HEK293 (cell line): Measurements from ENCODE around the gene UGT2A3.

Source experiments
- CTCF ChIA-PET: fragments of 350-600 bp; formaldehyde crosslinking; extraction: SDS; loops from one replicate; lab custom pipeline; 2021; ENCODE audit warnings: antibody characterized with exemption; lab: Yijun Ruan, JAX
- POLR2A ChIA-PET: fragments of 300-600 bp; formaldehyde crosslinking; extraction: SDS; loops from one replicate; lab custom pipeline; 2020; ENCODE audit warnings: antibody characterized with exemption, inconsistent platforms; lab: Yijun Ruan, JAX
- H3K27ac ChIP-seq: fragments of 200-500 bp; sonication (Bioruptor generic); 2 replicates; pipeline ENCODE4 v1.5.1; 2014; ENCODE audit warnings: low read depth, low read length, control low read depth, inconsistent platforms; ENCODE audit errors: extremely low read depth
- H3K36me3 ChIP-seq, 2 experiments: fragments of 200-500 bp in 1 of 2; sonication (Bioruptor generic) in 1 of 2; 1 replicate in 1 of 2; 2 replicates in 1 of 2; pipeline ENCODE4 v1.5.1; 2014 to 2017; ENCODE audit warnings: inconsistent platforms in 2 of 2, low read length in 2 of 2; ENCODE audit not compliant: control insufficient read depth in 2 of 2, insufficient read depth in 1 of 2
- H3K4me1 ChIP-seq: fragments of 200-500 bp; sonication (Bioruptor generic); 2 replicates; pipeline ENCODE4 v1.5.1; 2014; ENCODE audit warnings: mild to moderate bottlenecking, low read length, inconsistent platforms; ENCODE audit not compliant: control insufficient read depth, insufficient read depth
- H3K4me3 ChIP-seq: 2 replicates; pipeline ENCODE4 v1.5.1; 2011; ENCODE audit warnings: low read depth, mild to moderate bottlenecking, control low read depth, low read length, moderate library complexity
- H3K9me3 ChIP-seq: fragments of 200-500 bp; sonication (Bioruptor generic); 2 replicates; pipeline ENCODE4 v1.5.1; 2014; ENCODE audit warnings: low read depth, low read length, inconsistent platforms; ENCODE audit not compliant: control insufficient read depth, insufficient read depth
- BCL6B ChIP-seq: fragments of 450-650 bp; formaldehyde crosslinking; IDR thresholded peaks from 2 replicates; pipeline ENCODE4 v1.5.1; 2017; ENCODE audit warnings: missing biosample characterization, missing genetic modification characterization
- ELK4 ChIP-seq: IDR thresholded peaks from 2 replicates; pipeline ENCODE4 v1.6.1; 2011; ENCODE audit warnings: mild to moderate bottlenecking, low read depth, low read length, borderline replicate concordance
- FEZF1 ChIP-seq: fragments of 450-650 bp; formaldehyde crosslinking; IDR thresholded peaks from 2 replicates; pipeline ENCODE4 v1.5.1; 2016; ENCODE audit warnings: missing biosample characterization, missing genetic modification characterization
- GFI1B ChIP-seq: fragments of 450-650 bp; formaldehyde crosslinking; IDR thresholded peaks from 2 replicates; pipeline ENCODE4 v1.5.1; 2016; ENCODE audit warnings: missing biosample characterization, missing genetic modification characterization
- GLI4 ChIP-seq: fragments of 450-650 bp; formaldehyde crosslinking; IDR thresholded peaks from 2 replicates; pipeline ENCODE4 v1.5.1; 2016; ENCODE audit warnings: missing biosample characterization, missing genetic modification characterization
- HOXC10 ChIP-seq: sonication (generic); formaldehyde crosslinking; IDR thresholded peaks from 2 replicates; pipeline ENCODE4 v1.8.1; 2023; ENCODE audit warnings: mild to moderate bottlenecking, missing genetic modification reagents
- KLF10 ChIP-seq: fragments of 450-650 bp; IDR thresholded peaks from 2 replicates; pipeline ENCODE4 v1.5.1; 2018; ENCODE audit warnings: missing biosample characterization, mild to moderate bottlenecking, missing genetic modification characterization
- KLF17 ChIP-seq: fragments of 450-650 bp; formaldehyde crosslinking; IDR thresholded peaks from 2 replicates; pipeline ENCODE4 v1.5.1; 2016; ENCODE audit warnings: missing biosample characterization, missing genetic modification characterization
- KLF7 ChIP-seq: fragments of 450-650 bp; formaldehyde crosslinking; IDR thresholded peaks from 2 replicates; pipeline ENCODE4 v1.5.1; 2016; ENCODE audit warnings: missing biosample characterization, missing genetic modification characterization, borderline replicate concordance
- PATZ1 ChIP-seq: fragments of 450-650 bp; formaldehyde crosslinking; IDR thresholded peaks from 2 replicates; pipeline ENCODE4 v1.5.1; 2016; ENCODE audit warnings: missing biosample characterization, missing genetic modification characterization
- ZFP3 ChIP-seq: fragments of 450-650 bp; formaldehyde crosslinking; IDR thresholded peaks from 2 replicates; pipeline ENCODE4 v1.5.1; 2016; ENCODE audit warnings: low read depth, missing biosample characterization, missing genetic modification characterization
- ZNF148 ChIP-seq: fragments of 450-650 bp; formaldehyde crosslinking; IDR thresholded peaks from 2 replicates; pipeline ENCODE4 v1.5.0; 2017; ENCODE audit warnings: missing biosample characterization, missing genetic modification characterization, borderline replicate concordance
- ZNF175 ChIP-seq: fragments of 450-650 bp; formaldehyde crosslinking; IDR thresholded peaks from 2 replicates; pipeline ENCODE4 v1.5.1; 2016; ENCODE audit warnings: missing biosample characterization, missing genetic modification characterization
- ZNF202 ChIP-seq: fragments of 450-650 bp; formaldehyde crosslinking; IDR thresholded peaks from 2 replicates; pipeline ENCODE4 v1.5.1; 2016; ENCODE audit warnings: missing biosample characterization, missing genetic modification characterization, borderline replicate concordance
- ZNF223 ChIP-seq: fragments of 450-650 bp; formaldehyde crosslinking; IDR thresholded peaks from 2 replicates; pipeline ENCODE4 v1.5.1; 2016; ENCODE audit warnings: missing biosample characterization, missing genetic modification characterization
- ZNF335 ChIP-seq: fragments of 450-650 bp; formaldehyde crosslinking; conservative IDR thresholded peaks from 2 replicates; pipeline ENCODE4 v1.5.1; 2016; ENCODE audit warnings: missing biosample characterization, missing genetic modification characterization
- ZNF341 ChIP-seq: fragments of 450-650 bp; formaldehyde crosslinking; IDR thresholded peaks from 2 replicates; pipeline ENCODE4; 2016; ENCODE audit warnings: low read depth, missing biosample characterization, missing genetic modification characterization
- ZNF354C ChIP-seq: fragments of 450-650 bp; formaldehyde crosslinking; IDR thresholded peaks from 2 replicates; pipeline ENCODE4 v1.5.1; 2016; ENCODE audit warnings: missing biosample characterization, missing genetic modification characterization, low read depth, borderline replicate concordance
- ZNF433 ChIP-seq: fragments of 450-650 bp; formaldehyde crosslinking; IDR thresholded peaks from 2 replicates; pipeline ENCODE4 v1.5.1; 2016; ENCODE audit warnings: missing biosample characterization, missing genetic modification characterization, low read depth
- ZNF48 ChIP-seq: fragments of 450-650 bp; formaldehyde crosslinking; IDR thresholded peaks from 2 replicates; pipeline ENCODE4 v1.5.1; 2016; ENCODE audit warnings: missing biosample characterization, missing genetic modification characterization
- ZNF561 ChIP-seq: fragments of 450-650 bp; IDR thresholded peaks from 2 replicates; pipeline ENCODE4 v1.5.1; 2018; ENCODE audit warnings: missing biosample characterization, missing genetic modification characterization, borderline replicate concordance
- ZNF654 ChIP-seq: fragments of 450-650 bp; formaldehyde crosslinking; IDR thresholded peaks from 2 replicates; pipeline ENCODE4 v1.5.1; 2016; ENCODE audit warnings: low read depth, missing biosample characterization, missing genetic modification characterization
- ZNF843 ChIP-seq: fragments of 450-650 bp; formaldehyde crosslinking; IDR thresholded peaks from 2 replicates; pipeline ENCODE4 v1.5.1; 2016; ENCODE audit warnings: missing biosample characterization, missing genetic modification characterization
- ZSCAN18 ChIP-seq: fragments of 450-650 bp; formaldehyde crosslinking; IDR thresholded peaks from 2 replicates; pipeline ENCODE4 v1.5.1; 2016; ENCODE audit warnings: missing biosample characterization, missing genetic modification characterization
- ZSCAN4 ChIP-seq: fragments of 450-650 bp; formaldehyde crosslinking; IDR thresholded peaks from 2 replicates; pipeline ENCODE4 v1.5.1; 2017; ENCODE audit warnings: missing biosample characterization, missing genetic modification characterization
- ZXDB ChIP-seq: fragments of 450-650 bp; formaldehyde crosslinking; IDR thresholded peaks from 2 replicates; pipeline ENCODE4 v1.5.1; 2016; ENCODE audit warnings: missing biosample characterization, missing genetic modification characterization

Gene UGT2A3

GRCh38 chr4:68987007-68987406, 35.4 kb upstream of the UGT2A3 start:
- no peaks in the 10 kb centered on the region for H3K4me1 ChIP-seq
- no peaks in the 10 kb centered on the region for H3K36me3 ChIP-seq
- no peaks in the 10 kb centered on the region for H3K9me3 ChIP-seq
- ChIA-PET POLR2A (no interaction called here), CTCF (no interaction called here)
- H3K4me3 ChIP-seq: no peak overlapping the region
- TF ChIP-seq GFI1B (no peak), ZSCAN18 (tag by site-specific recombination) (no peak), BCL6B (tag by site-specific recombination) (no peak), KLF17 (tag by site-specific recombination) (no peak), ZNF202 (no peak), KLF10 (tag by site-specific recombination) (no peak), ZNF223 (no peak), ZXDB (tag by site-specific recombination) (no peak), ZNF561 (tag by site-specific recombination) (no peak), FEZF1 (tag by site-specific recombination) (no peak), ZFP3 (no peak), PATZ1 (no peak), ZNF335 (no peak), KLF7 (tag by site-specific recombination) (no peak), ZNF843 (tag by site-specific recombination) (no peak), ZNF341 (tag by site-specific recombination) (no peak), ELK4 (no peak), ZSCAN4 (tag by site-specific recombination) (no peak)
- no peak overlapping the region for H3K27ac ChIP-seq

- Histone ChIP-seq H3K4me1 (no peaks in the 10 kb centered on the region), H3K36me3 (no peaks in the 10 kb centered on the region), H3K27ac (no peak overlapping the region), H3K9me3 (no peaks in the 10 kb centered on the region), H3K4me3 (no peak overlapping the region)
- CTCF ChIA-PET: no interaction called here
- POLR2A ChIA-PET: no interaction called here
- TF ChIP-seq ZNF175 (tag by site-specific recombination) (no peak), ZNF48 (tag by site-specific recombination) (no peak), ZNF654 (tag by site-specific recombination) (no peak), ZNF433 (no peak), ZNF148 (tag by site-specific recombination) (no peak), ZNF354C (no peak), GLI4 (tag by site-specific recombination) (no peak), HOXC10 (CRISPR knock-in tag) (no peak)
Observed at GRCh38 chr4:68985442-68985841, 33.8 kb upstream of the UGT2A3 start.
